H9 (cell line): Measurements from ENCODE around the gene MYO7A. TPM values are rescaled to one million over a fixed set of nuclear protein-coding genes. Genes with fewer than 3 reads are reported as not detected.

Source experiments
- DNase-seq: peaks from one replicate; pipeline ENCODE4 v3.0.0-alpha.2; 2017
- H2AFZ ChIP-seq: one replicate; pipeline ENCODE4 v1.6.1; 2013; ENCODE audit warnings: mild to moderate bottlenecking, low read length, control low read depth, moderate library complexity
- H2AK5ac ChIP-seq: 2 replicates; pipeline ENCODE4 v1.6.1; 2013; ENCODE audit warnings: low read length, control low read depth, mixed read lengths; ENCODE audit not compliant: insufficient read length
- H2BK120ac ChIP-seq: one replicate; pipeline ENCODE4 v1.6.1; 2013; ENCODE audit warnings: low read depth, mild to moderate bottlenecking, low read length, control low read depth, inconsistent platforms; ENCODE audit not compliant: poor library complexity, severe bottlenecking
- H2BK12ac ChIP-seq: 2 replicates; pipeline ENCODE4 v1.6.1; 2013; ENCODE audit warnings: low read length, control low read depth, mixed read lengths, low read depth; ENCODE audit not compliant: insufficient read length
- H2BK15ac ChIP-seq: 2 replicates; pipeline ENCODE4 v1.6.1; 2013; ENCODE audit warnings: low read depth, low read length, control low read depth
- H2BK20ac ChIP-seq: one replicate; pipeline ENCODE4 v1.6.1; 2013; ENCODE audit warnings: low read depth, mild to moderate bottlenecking, low read length, control low read depth, inconsistent platforms; ENCODE audit not compliant: poor library complexity, severe bottlenecking
- H2BK5ac ChIP-seq: 2 replicates; pipeline ENCODE4 v1.6.1; 2013; ENCODE audit warnings: low read length, control low read depth, mixed read lengths; ENCODE audit not compliant: insufficient read length
- H3K14ac ChIP-seq: 2 replicates; pipeline ENCODE4 v1.6.1; 2013; ENCODE audit warnings: low read length, control low read depth; ENCODE audit not compliant: insufficient read depth
- H3K18ac ChIP-seq: 2 replicates; pipeline ENCODE4 v1.6.1; 2013; ENCODE audit warnings: low read depth, mild to moderate bottlenecking, mixed read lengths, low read length, control low read depth; ENCODE audit not compliant: insufficient read length
- H3K23ac ChIP-seq: 2 replicates; pipeline ENCODE4 v1.6.1; 2013; ENCODE audit warnings: low read length, control low read depth, mixed read lengths, low read depth; ENCODE audit not compliant: insufficient read length
- H3K23me2 ChIP-seq: 2 replicates; pipeline ENCODE4 v1.6.1; 2013; ENCODE audit warnings: low read depth, mild to moderate bottlenecking, mixed read lengths, low read length, control low read depth; ENCODE audit not compliant: insufficient read length, poor library complexity, severe bottlenecking
- H3K27ac ChIP-seq: 2 replicates; pipeline ENCODE4 v1.5.1; 2013; ENCODE audit warnings: low read length, control low read depth, mixed read lengths, low read depth; ENCODE audit not compliant: insufficient read length
- H3K27me3 ChIP-seq: 2 replicates; pipeline ENCODE4 v1.6.1; 2013; ENCODE audit warnings: low read length, control low read depth, inconsistent platforms; ENCODE audit not compliant: insufficient read depth
- H3K4ac ChIP-seq: 2 replicates; pipeline ENCODE4 v1.6.1; 2013; ENCODE audit warnings: low read depth, mild to moderate bottlenecking, control low read depth, inconsistent platforms, low read length, moderate library complexity
- H3K4me1 ChIP-seq: 2 replicates; pipeline ENCODE4 v1.6.1; 2013; ENCODE audit warnings: low read length, control low read depth, inconsistent platforms; ENCODE audit not compliant: insufficient read depth
- H3K4me2 ChIP-seq: 2 replicates; pipeline ENCODE4 v1.6.1; 2013; ENCODE audit warnings: low read length, control low read depth, mixed read lengths; ENCODE audit not compliant: insufficient read length, insufficient read depth
- H3K56ac ChIP-seq: 2 replicates; pipeline ENCODE4 v1.6.1; 2013; ENCODE audit warnings: low read depth, mild to moderate bottlenecking, mixed read lengths, low read length, control low read depth; ENCODE audit not compliant: insufficient read length
- H3K79me1 ChIP-seq: 2 replicates; pipeline ENCODE4 v1.6.1; 2013; ENCODE audit warnings: low read depth, mild to moderate bottlenecking, moderate library complexity, low read length, control low read depth, inconsistent platforms; ENCODE audit not compliant: insufficient read depth, poor library complexity, severe bottlenecking
- H3K79me2 ChIP-seq: 2 replicates; pipeline ENCODE4 v1.6.1; 2013; ENCODE audit warnings: low read length, control low read depth, inconsistent platforms; ENCODE audit not compliant: insufficient read depth
- H3K9ac ChIP-seq: 2 replicates; pipeline ENCODE4 v1.6.1; 2013; ENCODE audit warnings: low read length, control low read depth, mixed read lengths; ENCODE audit not compliant: insufficient read length; ENCODE audit errors: extremely low read depth
- H3K9me3 ChIP-seq: one replicate; pipeline ENCODE4 v1.6.1; 2013; ENCODE audit warnings: low read depth, low read length, inconsistent platforms; ENCODE audit not compliant: control insufficient read depth
- H3T11ph ChIP-seq: one replicate; pipeline ENCODE4 v1.6.1; 2013; ENCODE audit warnings: mild to moderate bottlenecking, low read length, control low read depth, inconsistent platforms
- H4K20me1 ChIP-seq: one replicate; pipeline ENCODE4 v1.6.1; 2013; ENCODE audit not compliant: control insufficient read depth, insufficient read length, insufficient read depth
- H4K5ac ChIP-seq: 2 replicates; pipeline ENCODE4 v1.6.1; 2013; ENCODE audit warnings: low read depth, mild to moderate bottlenecking, mixed read lengths, low read length, control low read depth; ENCODE audit not compliant: insufficient read length
- H4K8ac ChIP-seq: replicated peaks from 2 replicates; pipeline ENCODE4 v1.6.1; 2013; ENCODE audit warnings: low read length, control low read depth, mixed read lengths, low read depth; ENCODE audit not compliant: insufficient read length
- H4K91ac ChIP-seq: 2 replicates; pipeline ENCODE4 v1.6.1; 2013; ENCODE audit warnings: low read depth, mild to moderate bottlenecking, moderate library complexity, mixed read lengths, low read length, control low read depth; ENCODE audit not compliant: insufficient read length
- H3K27ac Mint-ChIP-seq, 3 experiments: 2 replicates in 2 of 3; 3 replicates in 1 of 3; pipeline ENCODE4 v1.8.0; 2020 to 2021; ENCODE audit warnings: mixed read lengths in 3 of 3, mild to moderate bottlenecking in 1 of 3, moderate library complexity in 1 of 3
- H3K27me3 Mint-ChIP-seq: 2 replicates; pipeline ENCODE4 v1.8.0; 2021; ENCODE audit warnings: low read depth, mild to moderate bottlenecking, moderate library complexity, mixed read lengths
- H3K36me3 Mint-ChIP-seq, 3 experiments: 2 replicates in 2 of 3; 3 replicates in 1 of 3; pipeline ENCODE4 v1.8.0; 2020 to 2021; ENCODE audit warnings: low read depth in 3 of 3, mixed read lengths in 3 of 3; ENCODE audit not compliant: insufficient read depth in 1 of 3
- H3K4me1 Mint-ChIP-seq, 2 experiments: 2 replicates each; pipeline ENCODE4 v1.8.0; 2020; ENCODE audit warnings: mixed read lengths in 2 of 2
- H3K4me3 Mint-ChIP-seq, 2 experiments: 2 replicates in 1 of 2; 3 replicates in 1 of 2; pipeline ENCODE4 v1.8.0; 2020 to 2021; ENCODE audit warnings: mild to moderate bottlenecking in 2 of 2, mixed read lengths in 2 of 2, moderate library complexity in 1 of 2
- H3K9me3 Mint-ChIP-seq, 2 experiments: 2 replicates in 1 of 2; 3 replicates in 1 of 2; pipeline ENCODE4 v1.8.0; 2020; ENCODE audit warnings: mild to moderate bottlenecking in 2 of 2, mixed read lengths in 2 of 2, moderate library complexity in 1 of 2
- WGBS: extraction: QIAGEN DNeasy Blood & Tissue Kit; methylation state at CpG from one replicate; pipeline ENCODE4 v1.1.7; 2013; ENCODE audit warnings: missing lambda C conversion rate, low lambda C conversion rate, mixed read lengths; ENCODE audit not compliant: insufficient read length; ENCODE audit errors: extremely low coverage; 5-methylcytosine and 5-hydroxymethylcytosine counted together
- total RNA-seq: library from RNA; stranded (reverse); gene quantifications from 2 replicates; pipeline ENCODE4 v1.2.1, GENCODE V29; 2021
- TF ChIP-seq, protein P1 (sequence below): fragments of 200-600 bp; sonication (generic); conservative IDR thresholded peaks from 3 replicates; pipeline ENCODE4 v1.8.0; 2021; ENCODE audit warnings: antibody characterized with exemption, mild to moderate bottlenecking

MYO7A gene
- total RNA-seq, 1 experiment from 2014 or later, result 1.6 TPM

DNA sequence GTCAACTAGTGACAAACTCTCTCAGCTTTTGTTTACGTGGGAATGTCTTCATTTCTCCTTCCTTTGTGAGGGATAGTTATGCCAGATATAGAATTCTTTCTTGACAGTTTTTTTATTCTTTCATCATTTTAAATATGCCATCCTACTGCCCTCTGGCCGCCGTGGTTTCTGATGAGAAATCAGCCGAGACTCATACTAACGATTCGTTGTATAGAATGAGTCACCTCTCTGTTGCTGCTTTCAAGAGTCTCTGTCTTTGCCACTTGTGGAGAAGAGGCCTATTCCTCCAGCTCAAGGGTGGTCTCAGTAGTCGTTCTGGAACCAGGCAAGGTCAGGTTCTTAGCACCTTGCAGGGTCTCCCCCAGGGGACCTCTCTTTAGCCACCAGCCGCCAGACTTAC is 8.0 kb downstream of the MYO7A start:
- no peak overlapping the region for H3K14ac ChIP-seq
- DNase-seq, result no peak
- H3K9me3 Mint-ChIP-seq, result no peaks in the 10 kb centered on the region
- no peaks in the 10 kb centered on the region for H3K79me1 ChIP-seq
- no peak overlapping the region for H3K18ac ChIP-seq
- H4K8ac ChIP-seq, result no peak overlapping the region
- TF ChIP-seq, protein P1, sequence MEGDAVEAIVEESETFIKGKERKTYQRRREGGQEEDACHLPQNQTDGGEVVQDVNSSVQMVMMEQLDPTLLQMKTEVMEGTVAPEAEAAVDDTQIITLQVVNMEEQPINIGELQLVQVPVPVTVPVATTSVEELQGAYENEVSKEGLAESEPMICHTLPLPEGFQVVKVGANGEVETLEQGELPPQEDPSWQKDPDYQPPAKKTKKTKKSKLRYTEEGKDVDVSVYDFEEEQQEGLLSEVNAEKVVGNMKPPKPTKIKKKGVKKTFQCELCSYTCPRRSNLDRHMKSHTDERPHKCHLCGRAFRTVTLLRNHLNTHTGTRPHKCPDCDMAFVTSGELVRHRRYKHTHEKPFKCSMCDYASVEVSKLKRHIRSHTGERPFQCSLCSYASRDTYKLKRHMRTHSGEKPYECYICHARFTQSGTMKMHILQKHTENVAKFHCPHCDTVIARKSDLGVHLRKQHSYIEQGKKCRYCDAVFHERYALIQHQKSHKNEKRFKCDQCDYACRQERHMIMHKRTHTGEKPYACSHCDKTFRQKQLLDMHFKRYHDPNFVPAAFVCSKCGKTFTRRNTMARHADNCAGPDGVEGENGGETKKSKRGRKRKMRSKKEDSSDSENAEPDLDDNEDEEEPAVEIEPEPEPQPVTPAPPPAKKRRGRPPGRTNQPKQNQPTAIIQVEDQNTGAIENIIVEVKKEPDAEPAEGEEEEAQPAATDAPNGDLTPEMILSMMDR, result no peak
- no peak overlapping the region for H2BK12ac ChIP-seq
- H2BK15ac ChIP-seq, result no peak overlapping the region
- no peaks in the 10 kb centered on the region for H3K27me3 ChIP-seq
- no peaks in the 10 kb centered on the region for H3K27me3 Mint-ChIP-seq
- no peak overlapping the region for H3K56ac ChIP-seq
- no peak overlapping the region for H3T11ph ChIP-seq
- no peak overlapping the region for H3K27ac Mint-ChIP-seq
- H3K23ac ChIP-seq, result no peak overlapping the region
- no peak overlapping the region for H2AK5ac ChIP-seq
- H3K4me1 Mint-ChIP-seq, result peaks cover 10 to 15% of the 10 kb centered on the region in 2 experiments
- no CpG with 5 or more reads among the region's 8 CpGs for WGBS
- H3K4me2 ChIP-seq, result no peak overlapping the region
- H2AFZ ChIP-seq, result no peak overlapping the region
- H4K91ac ChIP-seq, result no peak overlapping the region
- H3K4me1 ChIP-seq, result no peaks in the 10 kb centered on the region; the same call in 1 of the 2 replicates
- H3K27ac ChIP-seq, result no peak overlapping the region
- H3K79me2 ChIP-seq, result no peaks in the 10 kb centered on the region
- no peak overlapping the region for H3K4ac ChIP-seq
- peaks cover 2% of the 10 kb centered on the region for H4K20me1 ChIP-seq
- H3K23me2 ChIP-seq, result no peaks in the 10 kb centered on the region
- no peak overlapping the region for H2BK120ac ChIP-seq
- no peaks in the 10 kb centered on the region for H3K9me3 ChIP-seq
- H3K9ac ChIP-seq, result no peak overlapping the region
- no peak overlapping the region for H2BK5ac ChIP-seq
- H3K4me3 Mint-ChIP-seq, result no peak overlapping the region
- H3K36me3 Mint-ChIP-seq, result no peaks in the 10 kb centered on the region
- no peak overlapping the region for H2BK20ac ChIP-seq
- H4K5ac ChIP-seq, result no peak overlapping the region
